Endothelial cell of umbilical vein (primary cell): Measurements from ENCODE around the gene WDPCP.

Source experiments
- CTCF ChIP-seq, 2 donors: IDR thresholded peaks; 1 replicate in 1 of 2; 2 replicates in 1 of 2; pipeline ENCODE4 v1.5.1; 2011; ENCODE audit warnings: low read length in 2 of 2, mild to moderate bottlenecking in 2 of 2, moderate library complexity in 2 of 2, control low read depth in 1 of 2, inconsistent platforms in 1 of 2, low read depth in 1 of 2; ENCODE audit not compliant: insufficient read depth in 1 of 2; ENCODE audit errors: extremely low read depth in 1 of 2
- EZH2 ChIP-seq: IDR thresholded peaks from 2 replicates; pipeline ENCODE4 v1.6.1; 2012; ENCODE audit warnings: borderline replicate concordance, low read depth, mild to moderate bottlenecking, moderate library complexity, low read length, inconsistent platforms; ENCODE audit not compliant: severe bottlenecking
- JUN ChIP-seq: IDR thresholded peaks from 2 replicates; pipeline ENCODE4 v1.6.1; 2011; ENCODE audit warnings: borderline replicate concordance, low read depth; ENCODE audit not compliant: insufficient read length, insufficient read depth
- MAX ChIP-seq: IDR thresholded peaks from 2 replicates; pipeline ENCODE4 v1.6.1; 2011; ENCODE audit not compliant: insufficient read depth, insufficient read length
- MYC ChIP-seq: IDR thresholded peaks from one replicate; pipeline ENCODE4 v1.6.1; 2011; ENCODE audit warnings: mild to moderate bottlenecking, low read depth, low read length
- POLR2A ChIP-seq: IDR thresholded peaks from 2 replicates; pipeline ENCODE4 v1.6.1; 2012; ENCODE audit warnings: low read depth, mild to moderate bottlenecking, control low read depth, low read length
- POLR2AphosphoS5 ChIP-seq: IDR thresholded peaks from 2 replicates; pipeline ENCODE4 v1.6.1; 2012; ENCODE audit warnings: low read depth, mild to moderate bottlenecking, control low read depth, low read length, moderate library complexity; ENCODE audit not compliant: insufficient read depth

- TF ChIP-seq POLR2A (no peak), CTCF (IDR thresholded peaks at IDR 0.05; ENCODE audit: extremely low read depth in 1 of 2, insufficient read depth in 1 of 2, low read depth in 1 of 2, low read length in 2 of 2) (no peak), MAX (no peak), POLR2AphosphoS5 (no peak), EZH2 (no peak), JUN (no peak), MYC (no peak)
These were observed 3.4 kb upstream of the WDPCP start for GRCh38 chr2:63591566-63592175.
